Renal pelvis (tissue), 3 donors: ENCODE data around the gene TEX52. TPM values are rescaled to one million over a fixed set of nuclear protein-coding genes. Genes with fewer than 3 reads are reported as not detected.

Experiments used
- polyA plus RNA-seq, 3 donors: library from polyadenylated mRNA; unstranded; fragments of 120-200 nt; gene quantifications; one replicate each; pipeline ENCODE4 v1.2.1, GENCODE V29; 2013; ENCODE audit not compliant: insufficient read length in 3 of 3

TEX52 gene
- polyA plus RNA-seq, 3 donors: 0.60 to 3.9 (median 2.2) TPM

Other genes starting within 250 kb of the TEX52 start
- 100 to 1,000 TPM; 119 to 154 (median 129) TPM for gene FKBP4, start 62.1 kb downstream of the TEX52 start, polyA plus RNA-seq
- gene ITFG2, start 44.4 kb downstream of the TEX52 start, polyA plus RNA-seq: 10 to 100 TPM; 62.4 to 99.0 (median 81.0) TPM
- gene NRIP2, start 22.0 kb downstream of the TEX52 start, polyA plus RNA-seq: 10 to 100 TPM; 30.1 to 40.6 (median 32.4) TPM
- 10 to 100 TPM; 31.6 to 40.9 (median 37.4) TPM for gene FOXM1, start 20.1 kb upstream of the TEX52 start, polyA plus RNA-seq
- 10 to 100 TPM; 40.1 to 46.4 (median 40.6) TPM for gene RHNO1, start 20.2 kb upstream of the TEX52 start, polyA plus RNA-seq
- gene TULP3, start 33.9 kb upstream of the TEX52 start, polyA plus RNA-seq: 10 to 100 TPM; 31.0 to 33.3 (median 31.6) TPM
- 10 to 100 TPM; 22.3 to 24.6 (median 22.9) TPM for gene TEAD4, start 102.4 kb upstream of the TEX52 start, polyA plus RNA-seq
- 10 to 100 TPM; 69.0 to 86.6 (median 83.3) TPM for gene TSPAN9, start 220.3 kb upstream of the TEX52 start, polyA plus RNA-seq